Coronary artery (tissue), 2 donors: ENCODE measurements around the gene BST1.

Experiments used
- DNase-seq: peaks from one replicate; pipeline ENCODE4 v3.0.0-alpha.2; 2017; ENCODE audit warnings: low spot score
- H3K27ac ChIP-seq, 2 donors: fragments of 200-600 bp; sonication (generic); one replicate each; pipeline ENCODE4 v1.5.1; 2016 to 2019
- H3K4me3 ChIP-seq: fragments of 200-600 bp; sonication (generic); 2 replicates; pipeline ENCODE4 v1.5.1; 2016; ENCODE audit warnings: mild to moderate bottlenecking, moderate library complexity
- CTCF ChIP-seq: fragments of 200-600 bp; sonication (generic); IDR thresholded peaks from one replicate; pipeline ENCODE4 v1.5.1; 2019; ENCODE audit warnings: antibody characterized with exemption

The BST1 gene

GRCh38 chr4:15778289-15779241, 75.7 kb downstream of the BST1 start, which contains the start of gene CD38:
Gene CD38 (plus strand): TSS chr4:15778328. CDS start chr4:15778415, 87 bp downstream.
- DNase-seq: no peak

DNA sequence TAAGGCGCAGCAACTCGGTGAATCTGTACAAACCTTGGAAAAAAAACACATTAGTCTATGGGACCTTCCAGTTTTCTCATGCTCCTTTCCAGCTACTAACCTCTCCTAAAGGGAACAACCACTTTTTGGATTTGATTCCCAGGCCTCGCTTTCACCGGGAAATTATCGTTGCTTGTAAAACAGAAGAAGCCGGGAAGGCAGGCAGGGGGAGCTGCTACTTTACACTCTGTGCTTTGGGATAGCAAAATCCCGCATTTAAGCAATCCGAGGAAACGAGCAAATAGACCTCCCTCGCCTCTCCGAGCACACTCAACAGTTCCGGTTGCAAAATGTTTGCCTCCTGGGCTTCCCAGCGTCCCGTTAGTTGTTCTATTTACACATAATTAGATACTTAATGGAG, 76.4 kb downstream of the BST1 start:
- peak overlapping the region; percentile 76 for H3K4me3 ChIP-seq
- no peak for DNase-seq
- TF ChIP-seq CTCF: no peak
- H3K27ac ChIP-seq: no peak overlapping the region

More at GRCh38 chr4:15778289-15779241, 75.7 kb downstream of the BST1 start, which contains the start of gene CD38:
- TF ChIP-seq CTCF: no peak
- H3K27ac ChIP-seq: peak within 1 kb of the TSS in 1 of 2 donors; percentile 44
- peak within 1 kb of the TSS; percentile 76 for H3K4me3 ChIP-seq

DNA sequence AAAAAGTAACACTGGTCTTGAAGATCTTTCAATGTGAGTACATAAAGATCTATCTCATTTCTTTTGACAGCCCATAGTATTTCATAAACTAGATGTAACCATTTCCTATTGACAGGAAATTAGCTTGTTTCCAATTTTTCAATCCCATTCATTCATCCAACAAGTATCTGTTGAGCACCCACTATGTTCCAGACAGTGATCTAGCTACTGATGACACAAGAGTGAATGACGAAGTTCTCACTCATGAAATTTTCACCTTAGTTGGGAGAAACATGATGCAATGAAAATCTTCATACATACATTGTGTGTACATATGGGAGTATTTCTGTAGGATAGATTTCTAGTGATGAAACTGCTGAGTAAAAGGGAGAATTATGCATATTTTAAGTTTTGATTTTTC, 76.9 kb downstream of the BST1 start:
- DNase-seq: no peak
- Histone ChIP-seq H3K4me3 (peak overlapping the region; percentile 76), H3K27ac (no peak overlapping the region)
- no peak for TF ChIP-seq CTCF

- DNase-seq: no peak
- Histone ChIP-seq H3K4me3 (no peak overlapping the region), H3K27ac (no peak overlapping the region)
- no peak for TF ChIP-seq CTCF
Measured at GRCh38 chr4:15781427-15782095, 78.7 kb downstream of the BST1 start.
